ENCODE measurements around the gene SNX19.

The SNX19 gene

GRCh38 chr11:130871616-130872015 lies 44.7 kb downstream of the SNX19 start:
- H3K27me3 ChIP-seq (ENCODE audit: control insufficient read depth in 1 of 2, insufficient read depth in 1 of 2, low read length in 2 of 2): no peaks in the 10 kb centered on the region
- H3K23ac ChIP-seq (ENCODE audit: low read length in 2 of 2): no peak overlapping the region
- H2AK5ac ChIP-seq (ENCODE audit: low read length, severe bottlenecking): no peak overlapping the region
- H2BK15ac ChIP-seq (ENCODE audit: low read depth, poor library complexity, severe bottlenecking): no peak overlapping the region
- H3K36me3 ChIP-seq (ENCODE audit: control insufficient read depth in 1 of 2, insufficient read depth in 2 of 2, low read depth in 1 of 2, low read length in 2 of 2): peaks cover 8 to 81% of the 10 kb centered on the region in 2 experiments
- no peak for DNase-seq
- H3K4me3 ChIP-seq (ENCODE audit: insufficient read depth in 1 of 2, low read depth in 1 of 2, low read length in 2 of 2): no peak overlapping the region
- no peaks in the 10 kb centered on the region for H3K79me1 ChIP-seq (replicated peaks; ENCODE audit: low read length, poor library complexity, severe bottlenecking)
- H2BK5ac ChIP-seq (ENCODE audit: low read depth, low read length, poor library complexity, severe bottlenecking): no peak overlapping the region
- peak overlapping the region; percentile 76 for H3K9ac ChIP-seq (ENCODE audit: low read length)
- 79% methylated on average over 2 of the region's 2 CpGs for WGBS
- no peak overlapping the region for H3K27ac ChIP-seq (ENCODE audit: low read length, poor library complexity, severe bottlenecking)
- no peak overlapping the region for H2BK120ac ChIP-seq (ENCODE audit: low read depth, low read length)
- no peak overlapping the region for H4K8ac ChIP-seq (ENCODE audit: low read length)
- no peak overlapping the region for H4K91ac ChIP-seq (ENCODE audit: low read length)
- H2BK12ac ChIP-seq (ENCODE audit: low read length in 2 of 2): no peak overlapping the region
- H3K18ac ChIP-seq (ENCODE audit: low read depth in 1 of 2, low read length in 2 of 2): no peak overlapping the region
- H2AFZ ChIP-seq (ENCODE audit: low read depth, low read length): no peak overlapping the region
- no peaks in the 10 kb centered on the region for H3K4me1 ChIP-seq (ENCODE audit: control insufficient read depth, insufficient read depth, low read depth, low read length)
- no peak overlapping the region for H3K14ac ChIP-seq (ENCODE audit: low read length in 2 of 2)
- H3K4me2 ChIP-seq (ENCODE audit: low read length, poor library complexity, severe bottlenecking): no peak overlapping the region
- H3K9me3 ChIP-seq (ENCODE audit: control insufficient read depth, low read length): no peaks in the 10 kb centered on the region
- H3K4ac ChIP-seq (ENCODE audit: low read depth in 1 of 2, low read length in 2 of 2): no peak overlapping the region

- H3K23ac ChIP-seq (ENCODE audit: low read length in 2 of 2): no peak overlapping the region
- H3K9ac ChIP-seq (ENCODE audit: low read length): no peak overlapping the region
These were observed 47.4 kb downstream of the SNX19 start for GRCh38 chr11:130868721-130869390.

GRCh38 chr11:130868086-130868710 lies 48.1 kb downstream of the SNX19 start:
- WGBS: 88% methylated on average over 8 of the region's 8 CpGs

More at GRCh38 chr11:130868721-130869390, 47.4 kb downstream of the SNX19 start:
- H2BK15ac ChIP-seq (ENCODE audit: low read depth, poor library complexity, severe bottlenecking): no peak overlapping the region
- H4K91ac ChIP-seq (ENCODE audit: low read length): no peak overlapping the region
- peaks cover 8 to 56% of the 10 kb centered on the region in 2 experiments for H3K36me3 ChIP-seq (ENCODE audit: control insufficient read depth in 1 of 2, insufficient read depth in 2 of 2, low read depth in 1 of 2, low read length in 2 of 2)
- no peak overlapping the region for H2BK5ac ChIP-seq (ENCODE audit: low read depth, low read length, poor library complexity, severe bottlenecking)
- no peak overlapping the region for H2AFZ ChIP-seq (ENCODE audit: low read depth, low read length)
- no peak overlapping the region for H3K27ac ChIP-seq (ENCODE audit: low read length, poor library complexity, severe bottlenecking)
- H3K18ac ChIP-seq (ENCODE audit: low read depth in 1 of 2, low read length in 2 of 2): no peak overlapping the region
- H3K79me1 ChIP-seq (replicated peaks; ENCODE audit: low read length, poor library complexity, severe bottlenecking): no peaks in the 10 kb centered on the region
- H3K4ac ChIP-seq (ENCODE audit: low read depth in 1 of 2, low read length in 2 of 2): no peak overlapping the region
- no peak overlapping the region for H3K4me2 ChIP-seq (ENCODE audit: low read length, poor library complexity, severe bottlenecking)
- no peaks in the 10 kb centered on the region for H3K4me1 ChIP-seq (ENCODE audit: control insufficient read depth, insufficient read depth, low read depth, low read length)
- no peak overlapping the region for H3K14ac ChIP-seq (ENCODE audit: low read length in 2 of 2)
- H3K4me3 ChIP-seq (ENCODE audit: insufficient read depth in 1 of 2, low read depth in 1 of 2, low read length in 2 of 2): no peak overlapping the region
- 78% methylated on average over 7 of the region's 7 CpGs for WGBS
- H2AK5ac ChIP-seq (ENCODE audit: low read length, severe bottlenecking): no peak overlapping the region
- no peak overlapping the region for H2BK12ac ChIP-seq (ENCODE audit: low read length in 2 of 2)
- DNase-seq: no peak
- no peak overlapping the region for H2BK120ac ChIP-seq (ENCODE audit: low read depth, low read length)
- no peaks in the 10 kb centered on the region for H3K27me3 ChIP-seq (ENCODE audit: control insufficient read depth in 1 of 2, insufficient read depth in 1 of 2, low read length in 2 of 2)
- no peaks in the 10 kb centered on the region for H3K9me3 ChIP-seq (ENCODE audit: control insufficient read depth, low read length)
- H4K8ac ChIP-seq (ENCODE audit: low read length): no peak overlapping the region

GRCh38 chr11:130866831-130867230 lies 49.4 kb downstream of the SNX19 start:
- Histone ChIP-seq H3K36me3 (ENCODE audit: control insufficient read depth in 1 of 2, insufficient read depth in 2 of 2, low read depth in 1 of 2, low read length in 2 of 2) (peaks cover 4 to 46% of the 10 kb centered on the region in 2 experiments), H2BK15ac (ENCODE audit: low read depth, poor library complexity, severe bottlenecking) (no peak overlapping the region), H3K4ac (ENCODE audit: low read depth in 1 of 2, low read length in 2 of 2) (no peak overlapping the region), H4K8ac (ENCODE audit: low read length) (no peak overlapping the region), H2BK12ac (ENCODE audit: low read length in 2 of 2) (no peak overlapping the region), H3K4me1 (ENCODE audit: control insufficient read depth, insufficient read depth, low read depth, low read length) (peaks cover under 1% of the 10 kb centered on the region), H3K23ac (ENCODE audit: low read length in 2 of 2) (no peak overlapping the region), H3K14ac (ENCODE audit: low read length in 2 of 2) (no peak overlapping the region), H3K9ac (ENCODE audit: low read length) (no peak overlapping the region), H3K27me3 (ENCODE audit: control insufficient read depth in 1 of 2, insufficient read depth in 1 of 2, low read length in 2 of 2) (no peaks in the 10 kb centered on the region), H3K27ac (ENCODE audit: low read length, poor library complexity, severe bottlenecking) (no peak overlapping the region), H3K9me3 (ENCODE audit: control insufficient read depth, low read length) (no peaks in the 10 kb centered on the region), H3K79me1 (replicated peaks; ENCODE audit: low read length, poor library complexity, severe bottlenecking) (no peaks in the 10 kb centered on the region), H3K4me3 (ENCODE audit: insufficient read depth in 1 of 2, low read depth in 1 of 2, low read length in 2 of 2) (no peak overlapping the region), H2BK120ac (ENCODE audit: low read depth, low read length) (no peak overlapping the region), H4K91ac (ENCODE audit: low read length) (no peak overlapping the region), H2AFZ (ENCODE audit: low read depth, low read length) (no peak overlapping the region), H2AK5ac (ENCODE audit: low read length, severe bottlenecking) (no peak overlapping the region), H3K18ac (ENCODE audit: low read depth in 1 of 2, low read length in 2 of 2) (no peak overlapping the region), H2BK5ac (ENCODE audit: low read depth, low read length, poor library complexity, severe bottlenecking) (no peak overlapping the region), H3K4me2 (ENCODE audit: low read length, poor library complexity, severe bottlenecking) (no peak overlapping the region)
- WGBS: 99% methylated on average over 4 of the region's 4 CpGs
- DNase-seq: no peak

More at GRCh38 chr11:130868086-130868710, 48.1 kb downstream of the SNX19 start:
- no peaks in the 10 kb centered on the region for H3K9me3 ChIP-seq (ENCODE audit: control insufficient read depth, low read length)
- H2BK12ac ChIP-seq (ENCODE audit: low read length in 2 of 2): no peak overlapping the region
- peaks cover 8 to 55% of the 10 kb centered on the region in 2 experiments for H3K36me3 ChIP-seq (ENCODE audit: control insufficient read depth in 1 of 2, insufficient read depth in 2 of 2, low read depth in 1 of 2, low read length in 2 of 2)
- no peak overlapping the region for H2BK15ac ChIP-seq (ENCODE audit: low read depth, poor library complexity, severe bottlenecking)
- H3K4ac ChIP-seq (ENCODE audit: low read depth in 1 of 2, low read length in 2 of 2): no peak overlapping the region
- H3K27ac ChIP-seq (ENCODE audit: low read length, poor library complexity, severe bottlenecking): no peak overlapping the region
- H3K4me2 ChIP-seq (ENCODE audit: low read length, poor library complexity, severe bottlenecking): no peak overlapping the region
- H3K9ac ChIP-seq (ENCODE audit: low read length): no peak overlapping the region
- H3K14ac ChIP-seq (ENCODE audit: low read length in 2 of 2): no peak overlapping the region
- H2BK5ac ChIP-seq (ENCODE audit: low read depth, low read length, poor library complexity, severe bottlenecking): no peak overlapping the region
- H4K91ac ChIP-seq (ENCODE audit: low read length): no peak overlapping the region
- H3K4me1 ChIP-seq (ENCODE audit: control insufficient read depth, insufficient read depth, low read depth, low read length): no peaks in the 10 kb centered on the region
- no peaks in the 10 kb centered on the region for H3K27me3 ChIP-seq (ENCODE audit: control insufficient read depth in 1 of 2, insufficient read depth in 1 of 2, low read length in 2 of 2)
- H4K8ac ChIP-seq (ENCODE audit: low read length): no peak overlapping the region
- H3K79me1 ChIP-seq (replicated peaks; ENCODE audit: low read length, poor library complexity, severe bottlenecking): no peaks in the 10 kb centered on the region
- no peak overlapping the region for H2AK5ac ChIP-seq (ENCODE audit: low read length, severe bottlenecking)
- H3K23ac ChIP-seq (ENCODE audit: low read length in 2 of 2): no peak overlapping the region
- H3K4me3 ChIP-seq (ENCODE audit: insufficient read depth in 1 of 2, low read depth in 1 of 2, low read length in 2 of 2): no peak overlapping the region
- no peak overlapping the region for H3K18ac ChIP-seq (ENCODE audit: low read depth in 1 of 2, low read length in 2 of 2)
- H2BK120ac ChIP-seq (ENCODE audit: low read depth, low read length): no peak overlapping the region
- no peak for DNase-seq
- H2AFZ ChIP-seq (ENCODE audit: low read depth, low read length): no peak overlapping the region
